SHP77 (cell line): Measurements from ENCODE around the gene RPS8.
"Not testable (repeated sequence)": the region's sequence is repeated elsewhere in the genome, so short reads cannot be mapped to it uniquely, and the experiment has no call there.

Source experiments
- DNase-seq, 2 experiments: peaks; one replicate each; lab custom pipeline; 2025; lab: John Stamatoyannopoulos, UW

The RPS8 gene

DNA sequence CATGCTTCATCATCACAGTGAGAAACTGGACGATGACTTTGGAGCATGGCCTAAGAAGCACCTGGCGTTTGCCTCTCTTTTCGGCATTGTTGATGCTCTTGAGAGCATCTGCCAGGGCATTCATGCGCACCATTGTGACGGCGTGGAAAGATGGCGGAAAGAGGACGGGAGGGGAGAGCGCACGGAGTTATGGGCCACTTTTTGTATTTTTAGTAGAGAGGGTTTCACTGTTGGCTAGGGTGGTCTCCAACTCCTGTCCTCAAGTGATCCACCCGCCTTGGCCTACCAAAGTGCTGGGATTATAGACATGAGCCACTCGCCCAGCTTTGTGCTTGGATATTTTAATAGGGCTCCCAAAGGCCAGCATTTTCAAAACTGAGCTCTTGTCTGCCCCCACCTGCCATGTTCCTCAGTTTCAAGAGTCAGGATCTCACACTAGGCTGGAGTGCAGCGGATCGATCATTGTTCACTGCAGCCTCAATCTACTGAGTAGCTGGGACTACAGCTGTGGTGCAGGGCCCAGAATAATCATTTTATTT is 5.3 kb downstream of the RPS8 start:
- no peak for DNase-seq

DNA sequence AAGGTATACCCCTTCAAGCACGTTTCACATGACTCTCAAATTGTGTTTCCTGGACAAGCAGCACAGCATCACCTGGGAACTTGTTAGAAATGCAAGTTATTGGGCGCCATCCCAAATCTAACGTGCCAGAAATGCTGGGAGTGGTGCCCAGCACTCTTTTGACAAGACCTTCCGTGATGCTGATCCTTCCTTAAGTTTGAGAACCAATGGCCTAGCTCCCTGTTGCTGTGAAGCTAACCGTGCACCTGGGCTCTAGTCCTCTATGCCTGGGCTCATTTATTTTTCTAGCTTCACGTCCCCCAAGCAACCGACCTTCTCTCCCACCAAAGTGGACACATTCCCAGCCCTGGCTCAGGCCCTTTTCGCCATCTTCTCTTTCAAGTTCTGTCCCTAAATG is 8.4 kb downstream of the RPS8 start:
- no peak for DNase-seq

DNA sequence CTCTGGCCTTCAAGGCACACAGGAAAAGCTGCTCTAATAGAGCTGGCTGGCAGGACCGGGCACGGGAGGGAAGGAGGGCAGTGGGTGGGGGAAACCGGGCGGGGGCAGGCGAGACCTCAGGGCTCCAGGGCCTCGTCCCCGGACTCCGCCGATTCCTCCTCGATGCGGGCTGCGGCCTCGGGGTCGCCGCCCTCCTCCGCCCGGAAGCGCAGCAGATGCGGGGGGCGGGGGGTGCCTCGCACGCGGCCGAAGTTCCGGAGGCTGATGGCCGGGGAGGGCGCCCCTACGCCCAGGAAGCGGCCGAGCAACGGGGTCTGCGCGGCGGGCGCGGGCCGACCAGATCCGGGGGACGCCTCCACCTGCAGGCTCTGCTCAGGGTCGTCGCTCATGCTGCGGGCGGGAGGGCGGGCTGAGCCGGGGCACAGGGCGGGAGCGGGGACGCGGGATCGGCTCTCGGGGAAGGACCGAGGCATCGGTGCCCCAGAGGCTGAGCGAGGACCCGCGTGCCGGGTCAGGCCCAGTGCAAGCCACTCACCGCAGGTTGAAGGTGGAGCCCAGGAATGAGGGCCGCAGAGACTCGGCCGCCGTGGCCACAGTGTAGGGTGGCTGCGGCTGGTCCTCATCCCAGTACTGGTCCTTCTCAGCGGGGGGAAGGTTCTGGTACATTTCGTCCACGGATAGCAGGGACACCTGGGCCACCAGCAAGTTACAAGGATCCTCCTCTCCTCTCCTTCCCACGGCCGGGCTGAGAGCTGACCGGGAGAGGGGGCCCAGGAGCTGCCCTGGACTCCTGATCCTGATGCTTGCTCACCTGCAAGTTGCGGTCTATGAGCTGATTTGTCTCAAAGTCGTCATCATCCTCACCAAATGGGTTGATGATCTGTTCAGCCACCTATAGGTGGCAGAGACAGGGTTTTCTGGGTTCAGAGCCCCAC is 9.0 kb downstream of the RPS8 start:
- DNase-seq = no peak

DNA sequence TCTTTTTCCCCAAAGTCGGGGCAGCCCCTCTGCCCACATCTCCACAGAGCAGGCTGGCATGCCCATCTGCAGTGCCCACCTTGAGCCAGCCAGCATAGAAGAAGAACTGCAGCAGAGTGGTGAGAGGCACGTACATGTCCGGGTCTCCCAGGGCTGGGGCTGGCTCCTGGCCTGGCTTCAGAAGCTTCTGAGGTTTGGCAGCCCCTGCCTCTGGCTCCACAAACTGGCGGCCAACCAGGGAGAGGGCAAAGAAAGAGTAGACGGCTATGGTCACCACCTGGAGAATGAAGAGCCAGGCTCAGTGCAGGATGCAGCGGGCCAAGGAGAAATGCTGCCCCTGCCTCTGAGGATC is 9.7 kb downstream of the RPS8 start:
- DNase-seq = no peak

DNA sequence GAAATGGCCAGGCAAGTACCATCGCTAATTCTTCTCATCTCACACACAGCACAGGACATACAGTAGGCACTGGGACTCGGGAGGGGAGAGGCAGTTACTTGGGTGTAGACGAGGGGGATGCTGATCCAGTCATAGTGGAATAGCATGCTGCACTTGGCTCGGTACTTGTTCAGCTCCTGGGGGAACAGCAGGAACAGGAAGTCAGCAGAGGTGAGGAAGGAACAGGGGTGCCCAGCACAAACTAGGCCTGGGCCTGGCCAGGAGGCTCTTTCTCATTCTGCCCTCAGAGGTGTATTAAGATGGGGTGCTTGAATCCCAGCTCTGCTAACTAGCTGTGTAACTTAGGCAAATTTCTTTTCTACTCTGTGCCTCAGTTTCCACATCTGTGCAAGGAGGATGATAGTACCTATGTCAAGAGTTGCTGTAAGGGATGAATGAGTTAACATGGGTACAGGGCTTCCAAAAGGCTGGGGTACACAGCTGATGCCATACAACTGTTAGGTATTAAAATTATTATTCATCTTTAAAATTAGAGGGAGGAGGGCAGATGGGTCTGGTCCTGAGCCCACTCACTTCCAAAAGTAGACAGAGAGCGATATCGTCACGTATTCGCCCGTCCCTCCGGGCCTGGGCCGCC is 10.3 kb downstream of the RPS8 start:
- DNase-seq = no peak

DNA sequence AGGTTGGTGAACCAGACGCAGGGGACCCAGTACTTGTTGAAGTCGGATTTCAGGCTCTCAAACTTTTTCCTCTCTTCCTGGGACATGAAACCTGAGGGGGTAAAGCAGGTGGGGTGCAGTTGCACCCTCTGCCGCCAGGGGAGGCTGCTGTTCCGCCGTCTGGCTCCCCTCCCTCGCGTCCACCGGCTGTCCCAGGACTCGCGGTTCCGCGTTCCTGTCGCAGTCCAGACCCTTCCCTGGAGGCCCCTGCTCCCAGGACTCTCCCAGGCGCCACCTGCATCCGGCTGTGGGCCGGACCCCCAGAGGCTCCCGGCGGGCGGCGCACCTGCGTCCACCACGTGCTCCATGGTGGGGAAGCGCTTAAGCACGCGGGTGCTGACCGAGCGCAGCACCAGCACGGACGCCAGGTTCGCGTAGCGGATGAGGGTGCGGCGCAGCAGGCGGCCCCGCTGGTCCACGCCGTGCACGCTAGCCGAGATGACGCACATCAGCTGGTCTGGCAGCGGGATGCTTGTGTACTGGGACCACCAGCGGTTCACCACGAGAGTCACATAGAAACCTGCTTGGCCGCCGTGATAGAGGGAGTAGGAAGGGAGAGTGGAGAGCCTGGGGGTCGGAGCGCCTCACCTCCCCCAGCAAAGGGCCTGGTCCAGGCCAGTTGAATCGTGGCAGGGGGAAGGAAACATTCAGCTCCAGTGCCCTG is 10.9 kb downstream of the RPS8 start:
- peak in 1 of 2 experiments; percentile 18 for DNase-seq

DNA sequence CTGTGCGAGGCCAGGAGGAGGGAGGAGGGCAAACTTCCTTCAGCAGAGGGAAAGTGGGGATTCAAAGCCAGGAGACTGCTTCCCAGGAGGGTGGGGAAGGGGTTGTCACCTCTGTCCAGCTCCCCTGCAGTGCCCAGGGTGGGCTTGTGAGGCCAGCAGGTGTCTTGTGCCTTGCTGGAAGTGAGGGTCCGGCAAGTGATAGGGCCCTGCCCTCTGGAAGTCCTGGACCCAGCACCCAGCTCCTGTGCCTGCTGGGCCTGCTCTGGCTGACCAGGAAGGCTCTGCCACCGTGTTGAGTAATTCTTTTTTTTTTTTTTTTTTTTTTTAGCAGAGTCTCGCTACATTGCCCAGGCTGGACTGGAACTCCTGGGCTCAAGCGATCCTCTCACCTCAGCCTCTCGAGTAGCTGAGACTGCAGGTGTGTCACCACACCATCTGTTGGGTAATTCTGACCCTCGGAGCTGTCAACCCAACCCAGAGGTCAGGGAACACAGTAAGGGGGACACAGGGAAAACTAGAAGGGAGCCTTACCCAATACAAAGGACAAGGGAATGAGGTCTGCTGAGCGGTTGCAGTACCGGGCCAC is 11.6 kb downstream of the RPS8 start:
- DNase-seq = no peak

DNA sequence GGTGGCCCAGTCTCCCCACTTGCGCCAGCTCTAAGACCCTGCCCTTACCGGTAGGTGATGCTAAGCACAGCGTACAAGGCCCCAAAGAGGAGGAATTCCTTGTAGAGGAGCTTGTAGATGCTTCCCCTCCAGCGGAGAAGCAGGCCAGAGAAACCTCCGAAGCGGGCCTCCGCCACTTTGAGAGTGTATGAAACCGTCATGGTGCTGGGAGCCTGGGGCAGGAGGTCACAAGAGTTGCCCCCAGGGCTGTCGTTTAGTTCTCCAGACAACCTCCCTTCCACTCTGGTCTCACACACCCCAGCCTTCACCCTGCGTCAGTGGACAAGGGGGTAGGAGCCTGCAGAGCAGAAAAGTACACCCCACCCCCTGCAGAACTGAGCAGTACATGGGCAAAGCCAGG is 12.2 kb downstream of the RPS8 start:
- DNase-seq = no peak

DNA sequence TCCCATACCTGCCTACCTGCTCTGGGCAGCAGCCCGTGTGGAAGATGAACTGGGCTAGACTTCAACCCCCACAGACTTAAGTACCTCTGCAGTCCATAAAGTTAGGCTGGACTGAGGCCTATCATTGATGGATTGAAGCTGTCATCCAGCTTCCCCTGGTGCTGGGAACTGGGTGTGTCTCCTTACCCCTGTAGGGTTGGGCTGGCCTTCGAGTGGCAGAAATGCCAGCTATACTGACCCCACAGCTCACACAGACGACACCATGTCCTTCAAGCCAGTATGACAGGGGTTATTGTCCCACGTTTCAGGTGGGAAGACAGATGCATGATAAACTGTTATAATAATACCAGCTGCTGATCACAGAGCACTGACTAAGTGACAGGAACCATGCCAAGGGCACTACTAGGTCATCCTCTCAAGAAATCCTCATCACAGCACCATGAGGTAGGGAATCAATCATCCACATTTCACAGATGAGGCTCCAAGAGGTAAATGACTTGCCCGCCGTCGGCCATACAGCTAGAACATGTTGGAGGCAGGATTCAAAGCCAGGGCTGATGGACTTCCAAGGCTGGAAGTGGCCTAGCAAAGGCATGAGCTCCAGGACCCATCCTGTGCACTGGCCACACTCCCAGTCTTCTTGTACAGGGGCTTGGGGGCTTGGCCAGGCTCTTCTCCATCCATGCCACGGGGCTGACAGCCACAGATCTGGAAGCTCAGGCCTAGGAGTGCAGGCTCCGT is 12.9 kb downstream of the RPS8 start, which contains the start of gene BEST4:
Gene BEST4, minus strand, starts transcription at position 51 of the 741 bp plus-strand sequence. CDS start 465 bp downstream, outside the sequence.
- no peak for DNase-seq

DNA sequence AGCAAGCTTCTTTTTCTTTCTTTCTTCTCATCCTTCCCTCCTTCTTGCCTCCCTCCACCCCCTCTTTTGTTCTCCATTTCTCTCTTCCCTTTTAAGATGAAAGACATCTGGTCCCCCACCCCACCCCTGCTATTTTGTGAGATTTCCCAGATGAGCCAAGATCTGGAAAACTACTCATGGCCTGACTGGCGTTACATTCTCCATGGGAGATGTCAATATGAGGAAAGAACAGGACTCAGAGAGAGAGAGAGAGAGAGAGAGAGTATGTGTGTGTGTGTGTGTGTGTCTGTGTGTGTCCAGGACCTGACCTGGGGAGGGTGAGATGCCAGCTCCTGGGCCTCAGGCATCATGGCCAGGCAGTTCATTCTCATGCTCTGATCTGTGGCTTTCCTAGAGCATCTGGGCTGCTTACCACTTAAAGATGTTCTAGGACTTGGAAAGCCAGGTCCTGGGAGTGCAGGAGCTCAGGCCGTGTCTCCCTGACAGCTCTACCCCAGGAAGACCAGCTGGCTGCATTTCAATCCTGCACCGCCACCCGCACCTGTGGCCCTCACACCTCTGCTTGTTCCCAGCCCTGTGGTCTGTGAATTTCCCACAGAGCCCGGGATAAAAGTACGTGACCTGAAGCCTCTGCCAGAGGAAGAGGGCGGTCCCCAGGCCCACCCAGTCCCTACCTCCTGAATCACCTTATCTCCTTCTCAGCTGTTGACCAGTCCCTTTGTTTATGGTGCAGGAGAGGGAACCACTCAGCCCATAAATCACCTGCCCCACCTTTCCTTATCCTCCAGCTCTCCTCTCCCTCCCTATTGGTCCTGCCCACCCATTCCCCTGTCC is 15.8 kb downstream of the RPS8 start:
- DNase-seq = no peak

DNA sequence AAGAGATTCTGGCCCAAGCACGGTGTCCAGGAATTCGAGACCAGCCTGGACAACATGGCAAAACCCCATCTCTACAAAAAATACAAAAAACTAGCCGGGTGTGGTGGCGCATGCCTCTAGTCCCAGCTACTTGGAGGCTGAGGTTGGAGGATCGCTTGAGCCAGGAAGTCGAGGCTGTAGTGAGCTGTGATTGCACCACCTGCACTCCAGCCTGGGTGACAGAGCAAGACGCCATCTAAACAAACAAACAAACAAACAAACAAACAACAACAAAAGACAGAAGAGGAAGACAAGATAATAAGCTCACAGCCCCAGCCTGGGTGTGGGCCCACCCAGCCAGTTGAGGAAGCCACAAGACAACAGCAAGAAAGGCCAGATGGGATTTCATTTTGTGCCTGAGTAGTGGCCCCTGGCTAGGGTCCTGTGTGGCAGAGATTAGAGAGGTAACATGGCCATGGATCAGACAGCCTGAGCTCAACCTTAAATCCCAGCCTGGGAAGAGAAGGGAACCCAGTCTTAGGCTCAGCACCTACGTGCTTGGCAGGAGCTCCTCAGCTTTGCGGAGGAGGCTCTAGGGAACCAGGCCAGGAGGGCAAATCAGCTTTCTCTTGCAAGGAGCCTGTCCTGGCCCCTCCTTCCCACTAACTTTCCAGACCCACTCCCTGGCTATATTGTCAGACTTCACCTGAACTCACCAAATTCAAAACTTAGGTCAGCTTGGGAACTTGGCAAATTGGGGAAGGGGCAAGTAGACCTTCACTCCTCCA is 17.6 kb downstream of the RPS8 start:
- DNase-seq = no peak

DNA sequence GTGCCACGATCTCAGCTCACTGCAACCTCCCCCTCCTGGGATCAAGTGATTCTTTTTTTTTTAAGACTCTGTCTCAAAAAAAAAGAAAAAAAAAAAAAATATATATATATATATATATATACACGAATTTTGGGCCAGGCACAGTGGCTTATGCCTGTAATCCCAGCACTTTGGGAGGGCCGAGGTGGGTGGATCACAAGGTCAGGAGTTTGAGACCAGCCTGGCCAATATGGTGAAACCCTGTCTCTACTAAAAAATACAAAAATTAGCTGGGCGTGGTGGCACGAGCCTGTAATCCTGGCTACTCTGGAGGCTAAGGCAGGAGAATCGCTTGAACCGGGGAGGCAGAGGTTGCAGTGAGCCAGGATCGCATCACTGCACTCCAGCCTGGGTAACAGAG is 22.5 kb downstream of the RPS8 start:
- not testable (repeated sequence) for DNase-seq

DNA sequence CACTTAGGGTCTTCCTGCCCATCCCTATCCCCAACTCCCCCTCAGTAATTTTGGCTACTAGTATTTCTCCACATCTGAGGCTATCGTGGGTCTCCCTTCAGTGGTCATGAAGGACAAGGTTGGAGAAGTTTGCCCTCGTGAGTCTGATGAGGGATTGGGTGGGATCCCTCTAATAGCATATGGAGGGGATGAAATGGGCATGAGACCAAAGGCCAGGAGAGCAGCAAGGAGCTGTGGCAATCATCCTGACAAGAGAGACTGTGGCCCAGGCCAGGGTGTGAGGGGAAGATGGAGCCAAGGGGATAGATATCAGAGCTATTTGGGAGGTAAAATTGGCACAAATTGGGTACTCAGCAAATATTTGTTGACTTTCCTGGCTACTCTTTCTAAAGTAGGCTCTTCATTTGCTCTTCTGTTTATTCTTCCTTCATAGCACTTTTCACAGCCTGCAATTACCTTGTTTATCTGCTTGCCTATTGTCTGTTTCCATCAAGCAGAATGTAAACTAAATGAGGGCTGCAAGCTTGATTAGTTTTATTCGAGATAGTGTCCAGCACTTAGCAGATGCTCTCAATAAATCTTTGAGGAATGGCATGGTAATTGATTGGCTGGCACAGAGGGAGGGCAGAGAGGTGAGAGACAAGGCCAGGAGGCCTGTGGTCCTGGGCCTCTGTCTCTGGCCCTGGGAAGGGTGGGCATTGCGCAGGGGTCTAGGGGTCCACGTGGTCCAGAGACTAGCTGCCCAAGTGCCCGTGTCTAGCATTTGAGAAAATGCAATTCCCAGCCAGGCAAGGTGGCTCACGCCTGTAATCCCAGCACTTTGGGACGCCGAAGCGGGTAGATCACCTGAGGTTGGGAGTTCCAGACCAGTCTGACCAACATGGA is 23.4 kb downstream of the RPS8 start:
- no peak for DNase-seq

DNA sequence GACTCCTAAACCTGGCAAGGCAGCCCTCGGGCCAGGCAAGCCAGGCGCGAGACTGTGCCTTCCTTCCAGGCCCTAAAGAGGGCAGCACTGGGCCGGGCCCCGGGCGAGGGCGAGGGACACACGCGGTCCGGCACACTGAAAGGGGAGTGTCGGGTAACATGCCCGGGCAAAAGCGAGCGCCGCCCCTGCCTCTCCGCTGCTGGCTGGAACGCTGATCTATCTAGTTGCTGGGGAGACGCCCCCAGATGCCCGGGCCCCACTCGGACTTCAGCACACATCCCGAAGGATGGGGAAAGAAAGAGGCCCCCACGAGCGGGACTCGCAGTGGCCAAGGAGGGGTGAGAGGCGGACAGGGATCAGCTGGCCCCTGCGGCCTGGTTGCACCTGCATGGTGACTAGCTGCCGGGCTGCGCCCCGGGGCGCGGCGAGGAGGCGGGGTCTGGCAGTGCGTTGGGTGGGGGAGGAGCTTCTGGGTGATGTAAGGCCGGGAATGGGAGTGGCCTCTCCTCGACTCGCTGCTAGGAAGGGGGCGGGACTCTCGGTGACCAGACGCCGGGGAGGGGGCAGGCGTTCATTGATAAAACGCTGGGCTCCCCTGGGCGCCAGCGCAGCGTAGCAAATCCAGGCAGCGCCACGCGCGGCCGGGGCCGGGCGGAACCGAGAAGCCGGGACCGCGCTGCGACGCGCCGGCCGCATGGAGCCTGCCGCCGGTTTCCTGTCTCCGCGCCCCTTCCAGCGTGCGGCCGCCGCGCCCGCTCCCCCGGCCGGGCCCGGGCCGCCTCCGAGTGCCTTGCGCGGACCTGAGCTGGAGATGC is 24.6 kb downstream of the RPS8 start, which contains the start of gene PLK3:
Gene PLK3, plus strand, starts transcription at position 608 of the 815 bp plus-strand sequence. Its CDS starts 87 bp downstream, at position 695.
- DNase-seq = peak; percentile 93 to 95

DNA sequence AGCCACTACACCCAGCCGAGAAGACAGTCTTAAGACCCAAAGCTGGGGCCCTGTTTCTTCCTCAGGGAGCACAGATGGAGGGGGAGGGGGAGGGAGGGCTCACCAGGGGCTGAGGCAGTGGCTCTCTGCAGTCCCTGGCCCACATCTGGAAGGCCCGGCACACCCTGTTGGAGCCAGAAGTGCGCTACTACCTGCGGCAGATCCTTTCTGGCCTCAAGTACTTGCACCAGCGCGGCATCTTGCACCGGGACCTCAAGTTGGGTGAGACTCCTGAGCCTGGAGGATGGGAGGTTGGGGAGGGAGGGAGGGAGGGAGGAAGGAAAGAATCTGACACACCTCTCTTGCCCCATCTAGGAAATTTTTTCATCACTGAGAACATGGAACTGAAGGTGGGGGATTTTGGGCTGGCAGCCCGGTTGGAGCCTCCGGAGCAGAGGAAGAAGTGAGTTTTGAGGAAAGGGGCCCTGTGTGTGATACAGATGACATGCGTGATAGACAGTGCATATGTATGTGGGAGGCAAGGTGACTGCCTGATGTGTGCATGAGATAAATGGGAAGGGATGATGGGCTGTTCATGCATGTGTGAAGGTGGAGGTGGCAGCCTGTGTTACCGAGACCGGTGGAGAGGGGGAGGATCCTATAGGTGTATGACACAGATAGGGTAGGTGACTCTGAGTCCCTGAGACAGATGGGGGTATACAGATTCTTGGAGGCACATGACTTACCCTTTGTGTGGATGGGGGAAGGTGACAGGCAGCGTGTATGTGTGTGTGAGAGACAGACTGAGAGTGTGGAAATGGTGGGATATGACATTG is 26.4 kb downstream of the RPS8 start:
- DNase-seq = no peak

DNA sequence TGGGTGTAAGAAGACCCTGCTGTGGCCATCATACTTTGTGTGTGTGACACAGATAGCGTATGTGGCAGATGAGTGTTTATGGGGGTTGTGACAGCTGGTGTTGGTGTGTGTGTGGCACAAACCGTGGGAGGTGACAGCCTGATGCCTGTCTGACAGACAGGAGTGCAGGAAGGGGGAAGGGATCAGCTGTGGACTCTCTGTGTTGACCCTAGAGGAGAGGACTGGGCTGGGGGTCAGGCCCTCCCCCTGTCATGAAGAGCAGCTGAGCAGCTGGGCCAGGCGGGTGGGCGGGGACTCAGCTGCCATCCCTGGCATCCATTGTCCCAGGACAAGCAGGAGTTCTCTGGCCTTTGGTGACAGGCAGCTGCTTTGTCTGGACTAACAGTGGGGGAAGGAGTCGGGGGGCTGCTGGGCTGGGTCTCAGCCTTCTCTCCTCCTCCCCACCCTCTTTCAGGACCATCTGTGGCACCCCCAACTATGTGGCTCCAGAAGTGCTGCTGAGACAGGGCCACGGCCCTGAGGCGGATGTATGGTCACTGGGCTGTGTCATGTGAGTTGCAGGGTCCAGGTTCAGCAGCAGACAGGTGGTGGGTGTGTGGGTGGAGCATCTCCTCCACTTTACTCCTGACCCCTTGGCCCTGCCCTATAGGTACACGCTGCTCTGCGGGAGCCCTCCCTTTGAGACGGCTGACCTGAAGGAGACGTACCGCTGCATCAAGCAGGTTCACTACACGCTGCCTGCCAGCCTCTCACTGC is 27.1 kb downstream of the RPS8 start:
- no peak for DNase-seq
